Pancreas (tissue), 10 donors: ENCODE measurements around the gene GATA3. TPM values are rescaled to one million over a fixed set of nuclear protein-coding genes. Genes with fewer than 3 reads are reported as not detected.

Source experiments
- ATAC-seq, 4 donors: fragments of 200-7000 bp; cut with Tn5 transposase; one replicate each; pipeline versions ENCODE4 v1.8.0 to v1.9.1; 2020; ENCODE audit warnings: mild to moderate bottlenecking in 4 of 4, moderate library complexity in 4 of 4
- DNase-seq, 6 donors: peaks; one replicate each; pipeline ENCODE4 v3.0.0-alpha.2; 2020
- FAIRE-seq: peaks from 2 replicates; lab custom pipeline; 2012; peaks lifted over from hg19 to GRCh38; lab: Jason Lieb, UNC
- H3K27ac ChIP-seq, 4 donors: fragments of 200-600 bp; sonication (generic); 1 replicate in 3 of 4; 2 replicates in 1 of 4; pipeline versions ENCODE4 v1.5.0 to v1.8.0; 2020
- H3K27me3 ChIP-seq, 4 donors: fragments of 200-600 bp; one replicate each; pipeline ENCODE4 v1.8.0; 2021
- H3K36me3 ChIP-seq, 3 donors: fragments of 200-600 bp; sonication (generic) in 1 of 3; one replicate each; pipeline versions ENCODE4 v1.5.0 to v1.8.0; 2020 to 2021
- H3K4me1 ChIP-seq, 3 donors: fragments of 200-600 bp; one replicate each; pipeline ENCODE4 v1.8.0; 2021
- H3K4me3 ChIP-seq, 4 donors: fragments of 200-600 bp; sonication (generic) in 2 of 4; one replicate each; pipeline versions ENCODE4 v1.5.0 to v1.8.0; 2020 to 2021
- H3K9me3 ChIP-seq, 4 donors: fragments of 200-600 bp; one replicate each; pipeline ENCODE4 v1.8.0; 2021
- WGBS, 2 donors: extraction: QIAGEN DNeasy Blood & Tissue Kit; methylation state at CpG; one replicate each; pipeline ENCODE4 v1.1.7; 2013; 5-methylcytosine and 5-hydroxymethylcytosine counted together
- intact Hi-C, 3 donors: fragments of 100-400 bp; cut with DNase I; formaldehyde crosslinking; loops; one replicate each; pipeline versions ENCODE4 v1.11.1 to v1.14.2; 2022
- polyA plus RNA-seq, 2 donors: library from polyadenylated mRNA; stranded (reverse); fragments of 200-250 nt; gene quantifications; one replicate each; pipeline ENCODE4 v1.2.3, GENCODE V29; 2013
- total RNA-seq, 6 donors: library from RNA; stranded (reverse); fragmentation: NEBNext Ultra II Directional in 4 of 6; extraction: Animal tissue kit (Norgen Biotek cat#: 25700) in 4 of 6; gene quantifications; one replicate each; pipeline versions ENCODE4 v1.2.1 to v1.2.4, GENCODE V29; 2021 to 2023
- TF ChIP-seq, protein P1 (sequence below), 4 donors: fragments of 200-600 bp; sonication (generic) in 3 of 4; IDR thresholded peaks; one replicate each; pipeline versions ENCODE4 v1.5.0 to v1.8.0; 2021; ENCODE audit warnings: antibody characterized with exemption in 4 of 4
- donor health status: healthy with polysubstance abuse.
- donor health status: DM: no; HTN: no; CAD: no; lungs with moderate emphysema.
- donor health status: DM: no; HTN: no; CAD: no.
- donor health status: control.
- donor health status: control.
- donor health status: Bipolar disorder and iron deficiency.
- donor health status: DM: yes; HTN: yes; CAD: no.
- donor health status: DM: no; HTN: no; CAD: no.
- donor health status: DM: no; HTN: no; CAD: no.
- donor health status: DM: yes; HTN: yes; CAD: no.

Gene GATA3
- total and polyA plus RNA-seq, 8 donors, result 0.11 to 0.38 (median 0.23) TPM; not detected in 2

DNA sequence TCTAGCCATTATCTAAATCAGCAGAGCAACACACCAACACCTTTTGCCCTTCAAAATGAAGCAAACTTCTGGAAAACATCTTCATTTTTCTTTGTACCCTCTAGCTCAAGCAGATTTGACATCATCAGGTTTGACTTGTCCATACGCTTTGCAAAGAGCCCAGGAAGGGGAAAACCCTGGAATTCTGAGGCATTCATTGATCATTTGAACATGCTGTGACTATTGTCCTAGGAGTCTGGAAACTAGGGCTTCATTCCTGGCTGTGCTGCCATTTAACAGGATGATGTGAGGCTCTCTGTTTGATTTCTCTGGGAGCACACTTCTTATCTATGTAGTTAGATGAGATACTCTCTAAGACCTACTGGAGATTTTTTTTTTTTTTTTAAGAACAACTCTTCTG is 23.5 kb downstream of the GATA3 start:
- Histone ChIP-seq H3K9me3 (no peaks in the 10 kb centered on the region), H3K36me3 (no peaks in the 10 kb centered on the region), H3K4me3 (no peak overlapping the region), H3K27ac (no peak overlapping the region), H3K27me3 (peaks cover 0 to 7% (median 1%) of the 10 kb centered on the region in 4 donors), H3K4me1 (no peaks in the 10 kb centered on the region)
- intact Hi-C loops, result no loop called here
- WGBS, 2 donors, result 48 to 54% methylated on average over 1 of the region's 1 CpG
- no peak for FAIRE-seq
- DNase-seq, result no peak
- no peak for ATAC-seq
- TF ChIP-seq, protein P1, sequence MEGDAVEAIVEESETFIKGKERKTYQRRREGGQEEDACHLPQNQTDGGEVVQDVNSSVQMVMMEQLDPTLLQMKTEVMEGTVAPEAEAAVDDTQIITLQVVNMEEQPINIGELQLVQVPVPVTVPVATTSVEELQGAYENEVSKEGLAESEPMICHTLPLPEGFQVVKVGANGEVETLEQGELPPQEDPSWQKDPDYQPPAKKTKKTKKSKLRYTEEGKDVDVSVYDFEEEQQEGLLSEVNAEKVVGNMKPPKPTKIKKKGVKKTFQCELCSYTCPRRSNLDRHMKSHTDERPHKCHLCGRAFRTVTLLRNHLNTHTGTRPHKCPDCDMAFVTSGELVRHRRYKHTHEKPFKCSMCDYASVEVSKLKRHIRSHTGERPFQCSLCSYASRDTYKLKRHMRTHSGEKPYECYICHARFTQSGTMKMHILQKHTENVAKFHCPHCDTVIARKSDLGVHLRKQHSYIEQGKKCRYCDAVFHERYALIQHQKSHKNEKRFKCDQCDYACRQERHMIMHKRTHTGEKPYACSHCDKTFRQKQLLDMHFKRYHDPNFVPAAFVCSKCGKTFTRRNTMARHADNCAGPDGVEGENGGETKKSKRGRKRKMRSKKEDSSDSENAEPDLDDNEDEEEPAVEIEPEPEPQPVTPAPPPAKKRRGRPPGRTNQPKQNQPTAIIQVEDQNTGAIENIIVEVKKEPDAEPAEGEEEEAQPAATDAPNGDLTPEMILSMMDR (IDR thresholded peaks at IDR 0.05), result no peak

DNA sequence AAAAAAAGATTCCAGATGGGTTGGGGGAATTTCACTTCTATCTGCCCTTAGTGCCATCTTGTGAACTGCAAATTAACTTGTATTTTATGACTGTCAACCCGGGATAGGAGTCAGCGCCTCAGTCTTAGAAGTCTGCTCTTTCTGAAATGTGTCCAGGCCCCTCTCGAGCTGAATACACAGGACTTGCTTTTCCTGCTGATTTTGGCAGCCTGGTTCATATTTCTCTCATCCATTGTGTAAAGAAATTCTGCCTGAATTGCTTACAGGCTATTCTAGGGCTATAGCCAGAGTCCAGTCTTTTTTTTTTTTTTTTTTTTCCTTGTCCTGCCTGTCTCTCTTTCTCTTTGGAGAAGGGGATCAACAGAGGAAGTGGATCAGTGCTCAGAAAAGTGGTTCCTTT is 24.6 kb downstream of the GATA3 start:
- TF ChIP-seq, protein P1 (IDR thresholded peaks at IDR 0.05), result no peak
- 53 to 55% methylated on average over 3 of the region's 3 CpGs for WGBS, 2 donors
- Histone ChIP-seq H3K27ac (no peak overlapping the region), H3K9me3 (no peaks in the 10 kb centered on the region), H3K4me3 (no peak overlapping the region), H3K4me1 (no peaks in the 10 kb centered on the region), H3K27me3 (peaks cover 0 to 7% (median 1%) of the 10 kb centered on the region in 4 donors), H3K36me3 (no peaks in the 10 kb centered on the region)
- ATAC-seq, result no peak
- no peak for DNase-seq
- intact Hi-C loops, result no loop called here
- no peak for FAIRE-seq

DNA sequence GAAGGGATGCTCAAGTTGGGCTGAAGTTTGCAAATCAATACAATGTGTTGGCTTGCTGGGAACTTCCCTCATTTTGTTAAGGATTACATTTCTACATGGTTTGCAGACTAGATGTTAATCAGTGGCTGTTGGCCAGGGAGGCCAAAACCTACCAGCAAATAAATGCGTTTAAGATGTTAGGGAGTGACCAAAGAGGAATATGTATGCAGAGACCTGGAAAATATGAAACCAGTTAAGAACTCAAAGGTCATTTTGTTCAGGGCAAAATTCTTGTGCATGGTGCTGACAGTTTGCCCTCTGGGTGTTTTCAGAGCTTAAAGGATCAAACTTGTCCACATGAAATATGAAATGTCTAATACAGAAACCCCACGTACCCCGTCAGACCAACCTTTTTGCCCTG is 30.3 kb downstream of the GATA3 start:
- 44 to 51% methylated on average over 3 of the region's 3 CpGs for WGBS, 2 donors
- H3K9me3 ChIP-seq, result no peaks in the 10 kb centered on the region
- intact Hi-C loops, result no loop called here
- ATAC-seq (no peak), FAIRE-seq (no peak), DNase-seq (no peak)
- H3K4me1 ChIP-seq, result no peaks in the 10 kb centered on the region
- no peak overlapping the region for H3K27ac ChIP-seq
- H3K27me3 ChIP-seq, result peaks cover 0 to 2% (median 0%) of the 10 kb centered on the region in 4 donors
- H3K36me3 ChIP-seq, result no peaks in the 10 kb centered on the region
- TF ChIP-seq, protein P1 (IDR thresholded peaks at IDR 0.05), result no peak
- no peak overlapping the region for H3K4me3 ChIP-seq

DNA sequence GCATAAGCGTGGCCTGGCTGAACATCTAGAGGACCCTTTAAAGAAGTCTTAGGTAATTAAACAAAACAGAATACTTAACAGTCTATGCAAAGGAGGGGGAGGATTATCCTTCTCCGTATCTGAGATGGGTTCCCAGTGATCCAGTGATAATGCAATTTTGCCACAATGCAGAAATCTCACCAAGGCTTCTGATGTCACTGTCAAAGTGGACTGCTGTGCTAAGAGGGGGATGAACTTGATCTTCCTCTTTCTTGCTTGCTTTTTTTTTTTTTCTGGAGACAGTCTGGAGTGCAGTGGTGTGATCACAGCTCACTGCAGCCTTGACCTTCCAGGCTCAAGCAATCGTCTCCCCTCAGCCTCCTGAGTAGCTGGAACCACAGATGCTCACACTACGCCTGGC is 30.8 kb downstream of the GATA3 start:
- no peaks in the 10 kb centered on the region for H3K4me1 ChIP-seq
- H3K9me3 ChIP-seq, result no peaks in the 10 kb centered on the region
- no peaks in the 10 kb centered on the region for H3K36me3 ChIP-seq
- FAIRE-seq, result no peak
- H3K4me3 ChIP-seq, result no peak overlapping the region
- TF ChIP-seq, protein P1 (IDR thresholded peaks at IDR 0.05), result no peak
- DNase-seq, result no peak
- no peak overlapping the region for H3K27ac ChIP-seq
- intact Hi-C loops, result no loop called here
- WGBS, 2 donors, result 55 to 67% methylated on average over 4 of the region's 4 CpGs
- no peak for ATAC-seq
- no peaks in the 10 kb centered on the region for H3K27me3 ChIP-seq

DNA sequence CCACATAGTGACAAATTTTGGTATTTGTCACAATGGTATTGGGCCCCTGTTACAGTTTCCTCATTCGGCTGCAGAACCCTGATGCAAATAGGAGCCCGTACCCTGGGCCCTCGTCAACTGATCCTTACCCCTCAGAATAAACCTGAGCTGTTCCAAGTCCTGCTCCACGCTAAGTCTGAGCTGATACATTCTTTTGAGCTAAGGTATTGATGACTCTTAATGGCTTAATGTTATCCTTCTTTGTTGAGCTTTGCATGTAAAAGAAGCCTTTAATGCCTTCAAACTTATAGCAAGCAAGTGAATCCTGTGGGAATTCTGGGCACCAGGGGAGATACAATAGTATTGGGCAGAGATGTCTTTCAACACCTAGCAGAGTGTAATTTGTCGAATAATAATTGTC is 31.8 kb downstream of the GATA3 start:
- TF ChIP-seq, protein P1 (IDR thresholded peaks at IDR 0.05), result no peak
- Histone ChIP-seq H3K36me3 (no peaks in the 10 kb centered on the region), H3K9me3 (no peaks in the 10 kb centered on the region), H3K27me3 (no peaks in the 10 kb centered on the region), H3K27ac (no peak overlapping the region), H3K4me3 (no peak overlapping the region), H3K4me1 (no peaks in the 10 kb centered on the region)
- intact Hi-C loops, result no loop called here
- 74 to 79% methylated on average over 5 of the region's 5 CpGs for WGBS, 2 donors
- DNase-seq (no peak), FAIRE-seq (no peak), ATAC-seq (no peak)
